ENCODE measurements around the gene BTF3. TPM values are rescaled to one million over a fixed set of nuclear protein-coding genes. Genes with fewer than 3 reads are reported as not detected.

The BTF3 gene
- total RNA-seq, 1 donor from 2014 or later, result 664 TPM

- no peak for DNase-seq (ENCODE audit: extremely low spot score, unreplicated experiment)
- Mint-ChIP-seq H3K27me3 (peaks cover 9% of the 10 kb centered on the region), H3K4me3 (no peak overlapping the region), H3K27ac (no peak overlapping the region), H3K9me3 (peaks cover 5% of the 10 kb centered on the region), H3K4me1 (ENCODE audit: unreplicated experiment) (no peaks in the 10 kb centered on the region), H3K36me3 (no peaks in the 10 kb centered on the region)
- no peak for TF ChIP-seq CTCF (conservative IDR thresholded peaks at IDR 0.05)
These were observed 30.0 kb downstream of the BTF3 start for GRCh38 chr5:73528248-73528647.

DNA sequence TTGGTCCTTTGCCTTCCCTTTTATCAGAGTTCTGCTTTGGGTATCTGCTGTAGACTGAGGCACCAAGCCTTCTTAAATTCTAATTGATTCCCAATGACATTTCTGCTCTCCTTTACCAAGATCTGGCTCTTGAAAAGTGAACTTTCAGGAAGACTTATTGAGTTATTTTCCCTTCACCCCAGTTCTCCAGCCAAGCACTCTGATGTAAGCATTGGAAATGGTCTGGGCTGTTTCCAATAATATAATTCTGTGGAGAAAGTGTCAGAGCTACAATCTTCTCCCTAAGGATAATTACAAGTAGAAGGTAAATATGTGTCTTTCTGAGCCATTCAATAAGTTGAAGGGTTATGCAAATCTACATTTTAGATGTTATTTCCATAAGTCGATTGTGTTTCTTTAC is 30.8 kb downstream of the BTF3 start:
- Mint-ChIP-seq H3K27me3 (peaks cover 14% of the 10 kb centered on the region), H3K27ac (no peak overlapping the region), H3K4me3 (no peak overlapping the region), H3K4me1 (ENCODE audit: unreplicated experiment) (no peaks in the 10 kb centered on the region), H3K9me3 (peaks cover 4% of the 10 kb centered on the region), H3K36me3 (no peaks in the 10 kb centered on the region)
- DNase-seq (ENCODE audit: extremely low spot score, unreplicated experiment), result no peak
- no peak for TF ChIP-seq CTCF (conservative IDR thresholded peaks at IDR 0.05)

- TF ChIP-seq CTCF (conservative IDR thresholded peaks at IDR 0.05), result no peak
- Mint-ChIP-seq H3K36me3 (no peaks in the 10 kb centered on the region), H3K4me1 (ENCODE audit: unreplicated experiment) (no peaks in the 10 kb centered on the region), H3K9me3 (peaks cover 4% of the 10 kb centered on the region), H3K4me3 (no peak overlapping the region), H3K27ac (no peak overlapping the region), H3K27me3 (peaks cover 16% of the 10 kb centered on the region)
- DNase-seq (ENCODE audit: extremely low spot score, unreplicated experiment), result no peak
These were observed 33.1 kb downstream of the BTF3 start for GRCh38 chr5:73531356-73531755.

DNA sequence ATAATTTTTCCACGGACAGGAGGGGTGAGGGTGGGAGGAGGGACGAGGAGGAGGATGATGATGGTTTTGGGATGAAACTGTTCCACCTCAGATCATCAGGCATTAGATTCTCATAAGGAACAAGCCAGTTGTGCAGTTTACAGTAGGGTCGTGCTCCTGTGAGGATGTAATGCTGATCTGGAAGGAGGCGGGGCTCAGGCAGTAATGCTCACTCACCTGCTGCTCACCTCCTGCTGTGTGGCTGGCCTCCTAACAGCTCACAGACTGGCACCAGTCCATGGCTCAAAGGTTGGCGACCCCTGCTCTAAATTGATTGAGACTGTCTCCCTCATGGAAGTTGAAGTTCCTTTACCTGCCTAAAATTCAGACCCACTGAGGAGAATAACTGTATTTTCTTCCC is 34.0 kb downstream of the BTF3 start:
- Mint-ChIP-seq H3K9me3 (peaks cover 4% of the 10 kb centered on the region), H3K4me1 (ENCODE audit: unreplicated experiment) (no peaks in the 10 kb centered on the region), H3K36me3 (no peaks in the 10 kb centered on the region), H3K27me3 (peaks cover 19% of the 10 kb centered on the region), H3K27ac (no peak overlapping the region), H3K4me3 (no peak overlapping the region)
- TF ChIP-seq CTCF (conservative IDR thresholded peaks at IDR 0.05), result no peak
- DNase-seq (ENCODE audit: extremely low spot score, unreplicated experiment), result no peak

DNA sequence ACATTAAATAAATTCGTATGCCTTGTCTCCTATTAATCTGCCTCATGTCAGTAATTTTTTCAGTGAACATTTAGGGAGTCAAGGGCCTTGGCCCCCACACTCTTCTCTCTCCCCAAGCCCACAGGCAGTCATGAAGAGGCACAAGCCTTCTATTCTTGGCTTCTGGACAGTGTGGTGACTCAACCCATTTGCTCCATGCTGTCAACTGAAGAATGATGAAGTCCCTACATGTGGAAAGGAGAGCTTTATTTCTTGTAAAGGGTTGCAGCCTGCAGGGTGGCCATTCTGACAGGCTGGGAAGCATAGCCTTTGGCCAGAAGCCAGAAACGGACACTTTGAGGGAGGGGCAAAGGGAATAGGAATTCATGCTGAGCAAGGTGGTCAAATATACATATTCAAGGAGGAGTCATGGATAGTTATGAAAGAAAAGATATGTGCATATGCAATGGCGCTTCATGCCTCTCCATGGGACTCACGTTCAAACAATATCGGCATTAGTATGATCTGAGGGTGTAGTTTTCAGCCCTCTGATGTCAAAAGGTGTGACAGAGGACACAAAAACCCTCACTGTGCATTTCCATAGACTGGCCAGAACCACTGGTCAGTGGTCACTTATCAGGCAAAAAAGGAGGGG is 35.9 kb downstream of the BTF3 start:
- no peak overlapping the region for H3K27ac Mint-ChIP-seq
- no peak for DNase-seq (ENCODE audit: extremely low spot score, unreplicated experiment)
- no peaks in the 10 kb centered on the region for H3K36me3 Mint-ChIP-seq
- no peak overlapping the region for H3K4me3 Mint-ChIP-seq
- H3K27me3 Mint-ChIP-seq, result peaks cover 19% of the 10 kb centered on the region
- peaks cover 4% of the 10 kb centered on the region for H3K9me3 Mint-ChIP-seq
- TF ChIP-seq CTCF (conservative IDR thresholded peaks at IDR 0.05), result no peak
- H3K4me1 Mint-ChIP-seq (ENCODE audit: unreplicated experiment), result no peaks in the 10 kb centered on the region

- H3K4me1 Mint-ChIP-seq (ENCODE audit: unreplicated experiment), result no peaks in the 10 kb centered on the region
- no peak overlapping the region for H3K27ac Mint-ChIP-seq
- DNase-seq (ENCODE audit: extremely low spot score, unreplicated experiment), result no peak
- H3K4me3 Mint-ChIP-seq, result no peak overlapping the region
- H3K27me3 Mint-ChIP-seq, result peaks cover 22% of the 10 kb centered on the region
- peaks cover 4% of the 10 kb centered on the region for H3K9me3 Mint-ChIP-seq
- TF ChIP-seq CTCF (conservative IDR thresholded peaks at IDR 0.05), result no peak
- no peaks in the 10 kb centered on the region for H3K36me3 Mint-ChIP-seq
These were observed 36.7 kb downstream of the BTF3 start for GRCh38 chr5:73534971-73535370.

Data from type B pancreatic cell (in vitro differentiated cells).